HG02884 (cell line): ENCODE results near the gene C1orf210.

Experiments used
- ATAC-seq: cut with Tn5 transposase; IDR thresholded peaks from one replicate; pipeline ENCODE4 v1.9.1; 2021; ENCODE audit warnings: mild to moderate bottlenecking, moderate library complexity; ENCODE audit not compliant: unreplicated experiment

C1orf210 gene

DNA sequence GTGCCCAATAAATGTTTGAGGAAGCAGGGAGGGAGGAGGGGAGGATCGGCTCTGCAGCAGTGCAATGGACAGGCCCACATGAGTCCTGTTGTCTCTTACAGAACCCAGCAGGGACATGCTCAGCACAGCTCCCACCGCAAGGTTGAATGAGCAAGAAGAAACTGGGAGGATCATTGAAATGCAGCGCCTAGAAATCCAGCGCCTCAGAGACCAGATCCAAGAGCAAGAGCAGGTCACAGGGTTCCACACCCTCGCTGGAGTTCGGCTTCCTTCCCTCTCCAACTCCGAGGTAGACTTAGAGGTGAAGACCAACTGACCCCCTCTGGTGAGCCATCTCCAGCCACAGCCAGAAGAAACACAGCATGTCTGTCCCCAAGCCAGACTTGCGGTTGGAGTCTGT lies 31.5 kb downstream of the C1orf210 start:
- ATAC-seq: no peak

- ATAC-seq: no peak
These were observed 32.2 kb downstream of the C1orf210 start for GRCh38 chr1:43253173-43253572.

- ATAC-seq: no peak
These were observed 33.2 kb downstream of the C1orf210 start for GRCh38 chr1:43252225-43252624.

DNA sequence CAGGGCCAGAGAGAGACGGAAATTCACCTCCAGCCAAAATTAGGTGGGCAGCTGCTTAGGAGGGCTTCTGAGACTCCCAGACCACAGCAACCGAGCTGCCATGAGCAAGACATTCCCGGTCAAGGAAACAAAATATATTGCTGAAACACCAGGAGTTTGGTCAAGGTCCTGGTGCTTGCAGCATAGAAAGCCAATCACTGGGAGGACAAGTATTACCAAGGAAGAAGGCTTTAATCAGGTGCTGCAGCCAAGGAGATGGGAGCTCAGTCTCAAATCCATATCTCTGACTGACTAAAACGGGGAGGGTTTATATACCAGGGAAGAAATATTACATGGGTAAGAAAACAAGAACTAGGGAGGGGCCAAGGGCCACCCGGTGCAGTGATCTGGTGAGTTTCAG lies 34.4 kb downstream of the C1orf210 start:
- ATAC-seq: no peak

DNA sequence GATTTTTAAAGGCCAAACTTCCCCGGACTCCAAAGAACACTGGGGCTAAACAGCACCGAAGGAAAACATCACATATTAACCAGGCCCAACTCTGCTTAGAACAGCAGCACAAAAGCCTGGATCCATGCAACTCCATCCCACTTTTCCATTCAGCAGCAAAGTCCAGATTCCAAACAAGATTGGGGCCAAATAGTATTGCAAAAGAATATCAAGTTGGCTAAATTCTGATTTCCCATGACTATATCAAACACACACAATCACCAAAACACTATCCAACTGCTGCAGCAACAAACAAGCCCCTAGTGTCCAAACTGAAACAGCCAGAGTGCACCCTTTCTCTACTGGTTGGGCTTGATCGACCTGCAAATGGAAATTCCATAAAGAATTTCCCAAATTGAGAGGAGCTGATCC lies 35.0 kb downstream of the C1orf210 start:
- ATAC-seq: no peak

- ATAC-seq: no peak
These were observed 38.0 kb downstream of the C1orf210 start for GRCh38 chr1:43247256-43247921.

- ATAC-seq: no peak
These were observed 38.7 kb downstream of the C1orf210 start for GRCh38 chr1:43246466-43247213.

GRCh38 chr1:43243299-43243698 lies 42.1 kb downstream of the C1orf210 start:
- ATAC-seq: no peak

- ATAC-seq: no peak
These were observed 44.0 kb downstream of the C1orf210 start for GRCh38 chr1:43241413-43241836.

GRCh38 chr1:43239484-43239883 lies 45.9 kb downstream of the C1orf210 start:
- ATAC-seq: no peak

DNA sequence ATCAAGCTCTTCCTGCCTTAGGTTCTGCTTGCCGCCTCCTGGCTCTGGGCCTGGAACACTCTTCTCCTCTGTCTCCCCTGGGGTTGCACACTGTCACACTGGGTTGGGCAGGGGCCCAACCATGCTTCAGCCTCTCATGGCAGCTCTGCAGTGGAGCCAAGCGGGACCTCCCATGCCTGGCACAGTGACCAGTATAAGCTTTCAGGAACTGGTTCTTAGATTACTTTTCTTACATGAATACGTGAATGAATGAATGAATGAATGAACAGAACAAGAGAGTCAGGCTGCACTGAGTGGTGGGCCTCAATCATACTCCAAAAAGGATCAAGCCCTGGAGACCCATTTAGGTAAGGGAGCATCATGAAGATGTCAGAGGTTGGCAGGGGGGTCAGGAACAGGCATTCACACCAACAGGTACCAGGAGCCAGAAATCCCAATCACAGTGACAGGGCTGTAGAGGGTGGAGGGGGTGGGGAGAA lies 46.4 kb downstream of the C1orf210 start:
- ATAC-seq: no peak

- no peak for ATAC-seq
These were observed 47.3 kb downstream of the C1orf210 start for GRCh38 chr1:43238085-43238484.

DNA sequence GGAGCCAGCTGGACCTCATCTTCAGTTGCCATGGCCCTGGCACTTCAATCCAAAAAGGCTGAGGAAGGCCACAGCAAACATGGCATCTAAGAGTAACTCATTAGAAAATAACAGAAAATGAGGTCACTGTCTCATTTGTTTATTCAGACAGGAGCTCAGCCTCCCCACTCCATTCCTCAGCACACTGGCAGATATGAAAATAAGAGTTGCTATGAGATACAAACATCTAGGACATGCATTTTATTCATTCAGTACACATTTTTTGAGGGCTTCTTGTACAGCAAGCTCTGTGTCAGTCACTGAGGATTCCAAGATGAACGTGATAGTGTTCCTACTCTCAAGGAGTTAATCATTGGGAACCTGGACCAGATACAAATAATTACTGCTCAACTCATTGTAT lies 48.3 kb downstream of the C1orf210 start:
- no peak for ATAC-seq

- no peak for ATAC-seq
These were observed 49.8 kb downstream of the C1orf210 start for GRCh38 chr1:43235451-43236121.

DNA sequence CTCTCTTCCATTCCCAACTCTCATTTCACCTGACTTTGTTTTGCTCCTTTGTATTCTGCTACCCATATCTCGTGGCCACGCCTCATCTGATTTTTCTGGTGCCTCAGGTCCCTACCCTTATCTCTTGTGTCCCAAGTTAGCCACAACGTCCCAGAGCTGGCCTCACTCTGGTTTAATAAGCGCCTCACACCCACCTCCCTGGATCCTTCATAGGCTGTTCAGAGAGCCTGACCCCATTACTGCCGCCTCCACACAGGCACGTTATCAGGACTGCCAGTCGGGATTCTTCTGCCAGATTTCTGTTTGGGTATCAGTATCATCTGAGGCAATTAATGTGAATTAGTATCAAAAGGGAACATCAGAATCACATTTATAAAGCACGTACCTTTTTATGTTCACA lies 50.3 kb downstream of the C1orf210 start:
- ATAC-seq: no peak

DNA sequence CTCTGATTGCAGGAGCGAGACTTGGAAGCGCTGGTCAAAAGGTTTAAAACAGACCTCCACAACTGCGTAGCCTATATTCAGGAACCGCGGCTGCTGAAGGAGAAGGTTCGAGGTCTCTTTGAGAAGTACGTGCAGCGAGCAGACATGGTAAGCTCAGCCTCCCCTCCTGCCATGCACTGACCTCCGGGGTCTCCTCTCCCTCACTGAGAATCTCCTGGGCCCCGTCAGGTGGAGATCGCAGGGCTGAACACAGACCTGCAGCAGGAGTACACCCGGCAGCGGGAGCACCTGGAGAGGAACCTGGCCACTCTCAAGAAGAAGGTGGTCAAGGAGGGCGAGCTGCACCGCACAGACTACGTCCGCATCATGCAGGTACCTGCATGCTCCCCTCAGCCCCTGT lies 51.1 kb downstream of the C1orf210 start:
- no peak for ATAC-seq

DNA sequence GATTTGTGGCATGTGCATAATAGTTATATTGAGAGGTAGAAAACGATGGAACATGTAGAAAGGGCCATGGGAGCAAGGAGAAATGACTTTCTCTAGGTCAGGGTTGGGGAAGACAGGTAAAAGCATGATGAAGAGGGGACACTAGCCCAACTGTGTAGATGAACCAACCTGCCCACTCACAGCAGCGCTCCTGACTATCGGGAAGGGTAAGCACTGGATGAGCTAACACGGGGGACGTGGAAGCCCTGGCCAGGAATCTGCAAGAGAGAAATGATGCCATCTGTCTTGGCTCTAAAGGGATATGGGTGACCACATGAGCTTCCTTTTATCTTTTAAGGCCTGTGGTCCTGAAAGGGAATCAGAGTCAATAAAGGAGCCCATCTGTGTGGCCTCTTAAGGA lies 51.8 kb downstream of the C1orf210 start:
- no peak for ATAC-seq

GRCh38 chr1:43232482-43232881 lies 52.9 kb downstream of the C1orf210 start:
- no peak for ATAC-seq

DNA sequence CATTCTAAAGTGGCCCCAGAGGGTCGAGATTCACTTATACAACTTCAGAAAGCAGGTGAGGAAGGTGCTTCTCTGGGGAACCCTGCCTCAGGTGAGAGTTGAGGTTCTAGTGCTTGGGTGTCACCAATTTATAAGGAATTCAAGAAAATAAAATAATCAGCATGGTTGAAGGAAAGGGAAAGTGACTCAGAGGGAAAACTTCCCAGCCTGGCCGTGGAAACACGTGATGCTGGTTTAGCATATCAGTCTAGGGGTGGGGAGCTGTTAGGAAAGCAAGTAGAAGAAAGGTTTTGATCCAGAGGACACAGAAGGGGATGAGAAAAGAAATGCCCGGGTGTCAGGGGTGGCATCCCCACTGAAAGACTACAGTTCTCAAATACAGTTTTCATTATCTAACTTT lies 53.3 kb downstream of the C1orf210 start:
- ATAC-seq: no peak
